Measurements from ENCODE around the gene NAT16.
"Not testable (repeated sequence)": the region's sequence is repeated elsewhere in the genome, so short reads cannot be mapped to it uniquely, and the experiment has no call there.

Gene NAT16

DNA sequence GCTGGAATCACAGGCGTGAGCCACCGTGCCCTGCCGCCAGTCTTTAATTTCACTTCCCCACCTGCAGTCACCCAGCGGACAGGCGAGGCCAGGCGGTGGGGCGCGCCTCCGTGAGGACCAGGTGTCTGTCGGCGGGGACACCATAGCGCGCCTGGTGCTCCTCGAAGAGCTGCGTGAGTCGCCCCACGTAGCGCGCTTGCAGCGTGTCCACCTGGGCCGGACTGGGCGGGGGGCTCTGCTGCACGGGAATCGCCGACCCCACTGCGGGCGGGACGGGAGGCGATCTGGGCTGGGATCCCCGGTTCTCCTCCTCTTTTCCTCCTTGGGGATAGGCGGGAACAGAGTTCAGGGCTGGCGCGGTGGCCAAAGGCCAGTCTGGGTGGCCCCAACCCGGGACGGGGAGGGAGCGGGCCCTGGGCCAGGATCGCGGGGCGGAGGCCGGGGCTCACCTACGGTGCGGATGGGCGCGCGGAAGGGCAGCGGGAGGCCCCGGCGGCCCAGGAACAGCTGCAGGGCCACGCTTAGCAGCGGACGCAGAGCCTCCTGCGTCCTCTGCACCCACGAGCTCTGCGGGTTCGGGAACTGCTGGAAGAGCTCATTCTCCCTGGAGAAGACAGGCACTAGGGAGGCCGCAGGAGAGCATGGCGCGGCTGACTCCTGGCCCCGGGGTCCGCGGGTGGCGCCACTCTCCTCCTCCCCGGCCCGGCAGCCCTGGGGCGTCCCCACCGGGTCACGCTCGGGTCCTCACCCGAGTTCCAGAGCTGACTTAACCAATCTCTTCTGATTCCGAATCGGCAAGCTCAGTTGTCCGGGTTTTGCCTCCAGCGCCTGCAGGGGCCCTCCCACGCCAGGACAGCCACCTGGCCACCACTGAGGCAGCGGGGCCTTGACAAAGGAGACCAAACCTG, 21.9 kb upstream of the NAT16 start:
- no peak for DNase-seq (ENCODE audit: low read depth in 3 of 3)

GRCh38 chr7:101200862-101201599, 20.9 kb upstream of the NAT16 start, which contains the start of gene MOGAT3:
Gene MOGAT3 (minus strand): TSS chr7:101201036. CDS start chr7:101200854, 182 bp downstream.
- no peak for DNase-seq (ENCODE audit: low read depth in 3 of 3)

DNA sequence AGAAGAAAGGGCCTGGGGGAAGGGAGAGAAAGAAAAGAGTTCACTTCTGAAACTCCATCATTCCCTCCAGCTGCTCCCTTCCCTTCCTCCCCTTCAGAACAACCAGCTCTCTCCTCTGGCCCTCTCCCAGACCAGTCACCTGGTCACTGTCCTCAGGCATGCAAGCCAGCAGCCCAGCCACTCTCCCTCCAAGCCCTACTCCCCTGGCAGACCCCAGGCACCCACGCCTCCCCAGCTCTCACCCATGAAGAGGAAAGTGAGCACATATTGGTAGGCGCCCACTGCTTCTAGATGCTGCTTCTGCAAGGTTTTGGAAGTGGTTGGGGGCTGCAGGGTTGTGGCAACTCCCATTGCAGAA, 20.4 kb upstream of the NAT16 start:
- DNase-seq (ENCODE audit: low read depth in 3 of 3), result no peak

DNA sequence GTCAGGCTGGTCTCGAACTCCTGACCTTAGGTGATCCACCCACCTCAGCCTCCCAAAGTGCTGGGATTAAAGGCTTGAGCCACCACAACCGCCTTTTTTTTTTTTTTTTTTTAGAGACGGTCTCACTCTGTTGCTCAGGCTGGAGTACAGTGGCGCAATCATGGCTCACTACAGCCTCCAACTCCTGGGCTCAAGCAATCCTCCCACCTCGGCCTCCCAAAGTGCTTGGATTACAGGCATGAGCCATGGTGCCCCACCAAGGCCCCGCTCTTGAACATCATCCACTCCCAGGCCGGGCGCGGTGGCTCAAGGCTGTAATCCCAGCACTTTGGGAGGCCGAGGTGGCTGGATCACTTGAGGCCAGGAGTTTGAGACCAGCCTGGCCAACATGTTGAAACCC, 19.4 kb upstream of the NAT16 start:
- DNase-seq (ENCODE audit: low read depth in 3 of 3), result not testable (repeated sequence)

DNA sequence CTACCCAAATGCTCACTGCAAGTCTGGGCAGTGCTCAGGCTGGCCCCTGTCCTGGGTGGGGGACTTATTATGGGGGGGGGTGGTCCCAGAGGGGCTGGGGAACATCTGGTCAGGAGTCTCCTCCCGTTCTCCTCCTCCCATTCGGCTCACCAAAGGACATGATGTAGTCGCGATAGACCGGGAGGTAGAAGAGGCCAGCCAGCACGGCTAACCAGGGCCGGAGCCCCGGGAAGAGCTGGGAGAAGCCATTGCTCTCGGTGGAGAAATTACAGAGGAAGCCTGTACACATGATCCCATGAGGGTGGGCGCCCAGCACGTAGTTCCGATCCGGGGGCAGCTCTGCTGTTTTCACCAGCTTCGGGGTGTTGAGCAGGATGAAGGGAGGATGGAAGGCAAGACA, 18.4 kb upstream of the NAT16 start:
- DNase-seq (ENCODE audit: low read depth in 3 of 3), result no peak

DNA sequence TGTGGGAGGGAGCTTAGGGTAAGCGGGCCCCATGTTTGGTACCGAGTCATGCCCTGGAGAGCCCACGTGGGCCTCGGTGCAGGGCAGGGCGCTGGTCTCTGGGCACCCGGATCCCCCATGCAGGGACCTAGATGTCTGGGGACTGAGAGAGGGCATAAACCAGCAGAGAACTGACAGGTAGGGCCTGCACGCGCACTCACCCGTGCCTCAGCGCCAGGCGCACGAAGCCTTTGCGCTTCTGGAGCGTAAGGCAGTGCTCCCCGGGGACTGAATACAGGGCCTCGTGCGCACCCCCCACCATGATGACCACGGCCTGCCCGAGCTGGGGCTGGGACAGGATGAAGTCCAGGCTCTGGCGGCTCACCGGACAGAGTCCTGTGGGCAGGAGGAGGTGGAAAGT, 17.9 kb upstream of the NAT16 start:
- no peak for DNase-seq (ENCODE audit: low read depth in 3 of 3)

DNA sequence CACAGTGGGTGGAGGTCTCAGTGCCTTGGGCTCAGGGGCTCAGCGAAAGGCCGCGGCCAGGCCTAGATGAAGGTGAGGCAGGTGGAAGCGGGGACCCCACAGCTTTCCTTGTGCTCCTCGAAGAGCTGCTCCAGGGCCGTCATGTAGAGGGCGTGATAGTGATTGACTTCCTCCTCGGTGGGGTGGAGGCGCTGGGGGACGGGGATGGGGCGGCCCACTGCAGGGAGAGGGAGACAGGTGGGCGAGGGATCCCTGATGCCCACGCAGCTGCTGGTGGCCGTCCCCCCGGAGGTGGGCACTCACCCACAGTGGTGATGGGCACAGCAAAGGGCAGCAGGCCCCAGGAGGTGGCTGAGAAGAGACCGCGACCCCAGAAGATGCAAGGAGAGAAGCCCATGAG, 15.8 kb upstream of the NAT16 start:
- DNase-seq (ENCODE audit: low read depth in 3 of 3), result no peak

DNA sequence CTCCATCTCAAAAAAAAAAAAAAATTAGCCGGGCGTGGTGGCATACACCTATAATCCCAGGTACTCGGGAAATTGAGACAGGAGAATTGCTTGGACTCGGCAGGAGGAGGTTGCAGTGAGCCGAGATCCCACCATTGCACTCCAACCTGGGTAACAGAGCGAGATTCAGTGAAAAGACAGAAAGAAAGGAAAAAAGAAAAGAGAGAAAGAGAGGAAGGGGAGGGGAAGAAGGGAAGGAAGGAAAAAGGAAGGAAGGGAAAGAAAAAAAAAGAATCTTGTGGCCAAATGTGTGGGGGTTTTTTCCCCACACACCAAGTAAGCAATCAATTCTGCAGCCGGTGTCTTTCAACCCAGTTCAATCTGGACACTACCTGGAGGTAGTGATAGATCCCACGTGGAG, 9.0 kb upstream of the NAT16 start:
- no peak for DNase-seq (ENCODE audit: low read depth in 3 of 3)

GRCh38 chr7:101186844-101187428, 6.8 kb upstream of the NAT16 start:
- DNase-seq (ENCODE audit: low read depth in 3 of 3), result no peak

DNA sequence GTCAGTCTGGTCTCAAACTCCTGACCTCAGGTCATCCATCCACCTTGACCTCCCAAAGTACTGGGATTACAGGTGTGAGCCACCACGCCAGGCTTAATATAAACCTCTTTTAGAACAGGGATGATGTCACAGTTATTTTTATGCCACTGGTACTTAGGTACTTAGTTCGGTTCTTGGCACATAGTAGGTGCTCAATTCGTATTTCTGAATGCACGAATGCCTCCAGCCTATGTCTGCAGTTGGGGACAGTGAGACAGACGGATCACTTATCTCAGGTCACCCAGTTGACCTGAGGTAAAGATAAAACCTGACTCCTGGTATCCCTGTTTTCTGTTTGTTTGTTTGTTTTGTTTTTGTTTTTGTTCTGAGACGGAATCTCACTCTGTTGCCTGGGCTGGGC, 6.1 kb upstream of the NAT16 start:
- no peak for DNase-seq (ENCODE audit: low read depth in 3 of 3)

GRCh38 chr7:101185258-101185839, 5.3 kb upstream of the NAT16 start:
- DNase-seq (ENCODE audit: low read depth in 3 of 3), result no peak

- DNase-seq (ENCODE audit: low read depth in 3 of 3), result no peak
Observed at GRCh38 chr7:101179713-101180112, 380 bp downstream of the NAT16 start.

GRCh38 chr7:101179117-101179516, 976 bp downstream of the NAT16 start:
- no peak for DNase-seq (ENCODE audit: low read depth in 3 of 3)

- no peak for DNase-seq (ENCODE audit: low read depth in 3 of 3)
Observed at GRCh38 chr7:101177644-101178043, 2.4 kb downstream of the NAT16 start.

DNA sequence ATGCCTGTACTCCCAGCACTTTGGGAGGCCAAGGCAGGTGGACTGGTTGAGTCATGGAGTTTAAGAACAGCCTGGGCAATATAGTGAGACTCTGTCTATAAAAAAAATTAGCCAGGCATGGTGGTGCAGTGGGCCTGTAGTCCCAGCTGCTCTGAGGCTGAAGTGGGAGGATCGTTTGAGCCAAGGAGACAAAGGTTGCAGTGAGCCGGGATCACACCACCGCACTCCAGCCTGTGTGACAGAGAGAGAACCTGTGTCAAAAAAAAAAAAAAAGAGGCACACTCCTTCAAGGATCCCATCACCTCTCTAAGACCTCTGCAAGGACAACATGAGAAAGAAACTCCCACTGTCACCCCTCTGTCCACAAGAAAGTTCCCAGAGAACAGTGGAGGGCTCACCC, 4.4 kb downstream of the NAT16 start:
- no peak for DNase-seq (ENCODE audit: low read depth in 3 of 3)

GRCh38 chr7:101174322-101174854, 5.7 kb downstream of the NAT16 start:
- no peak for DNase-seq (ENCODE audit: low read depth in 3 of 3)

GRCh38 chr7:101173752-101174244, 6.3 kb downstream of the NAT16 start:
- DNase-seq (ENCODE audit: low read depth in 3 of 3), result peak in 2 of 3 donors; percentile 46 to 61

- DNase-seq (ENCODE audit: low read depth in 3 of 3), result no peak
Observed at GRCh38 chr7:101172854-101173751, 7.0 kb downstream of the NAT16 start.

DNA sequence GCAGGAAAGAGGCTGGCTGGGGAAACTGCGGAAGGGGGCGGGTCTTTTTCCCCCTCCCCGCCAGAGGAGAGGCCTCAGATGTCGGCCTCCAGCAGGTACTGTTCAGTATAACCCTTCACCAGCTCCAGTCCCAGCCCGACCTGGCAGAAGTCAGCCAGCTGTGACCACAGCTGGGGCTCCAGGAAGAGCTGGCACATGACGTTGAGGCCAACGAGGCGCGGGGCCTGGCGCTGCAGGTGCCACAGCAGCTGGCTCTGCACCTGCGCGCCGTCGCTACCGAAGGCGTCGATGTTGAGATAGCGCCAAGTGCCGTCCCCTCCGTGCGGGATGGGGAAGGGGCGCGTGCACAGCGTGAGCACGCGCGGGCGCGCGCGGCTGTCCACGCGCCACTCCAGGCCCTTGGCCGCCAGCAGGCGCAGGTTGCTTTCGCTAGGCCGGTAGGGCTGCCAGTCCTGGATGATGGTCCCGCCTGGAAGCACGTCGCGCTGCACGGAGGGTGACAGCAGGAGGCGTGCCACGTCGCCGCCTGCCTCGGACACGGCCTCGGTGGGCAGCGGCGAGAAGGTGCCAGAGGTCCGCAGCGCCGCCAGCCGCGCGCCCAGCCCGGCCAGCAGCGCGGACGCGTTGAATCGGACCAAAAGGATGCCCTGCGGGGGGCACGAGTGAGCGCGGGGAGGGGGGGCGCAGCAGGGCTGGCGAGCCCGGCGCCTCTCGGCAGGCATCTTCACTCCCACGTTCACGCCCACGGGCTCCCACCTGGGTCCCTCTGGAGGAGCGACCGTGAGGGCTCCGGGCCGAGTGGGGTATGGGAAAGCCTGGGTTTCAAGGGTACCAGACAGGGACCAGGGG, 7.9 kb downstream of the NAT16 start:
- no peak for DNase-seq (ENCODE audit: low read depth in 3 of 3)

GRCh38 chr7:101171442-101171837, 8.7 kb downstream of the NAT16 start:
- DNase-seq (ENCODE audit: low read depth in 3 of 3), result no peak

Data from stimulated activated CD4-positive, alpha-beta T cell treated with anti-CD3 and anti-CD28 coated beads, TNF-alpha, amount 100 ng/mL, for 48 hours (primary cell).